ENCODE results near the gene RPS17. TPM values are rescaled to one million over a fixed set of nuclear protein-coding genes. Genes with fewer than 3 reads are reported as not detected.
"Not testable (repeated sequence)": the region's sequence is repeated elsewhere in the genome, so short reads cannot be mapped to it uniquely, and the experiment has no call there.

RPS17 gene
- total RNA-seq, 1 donor from 2014 or later, result 3,589 TPM

GRCh38 chr15:82531496-82532382 lies 8.5 kb downstream of the RPS17 start:
- Mint-ChIP-seq H3K4me3 (no peak overlapping the region), H3K9me3 (no peaks in the 10 kb centered on the region), H3K36me3 (peaks cover 20% of the 10 kb centered on the region), H3K27me3 (ENCODE audit: insufficient read depth, low read depth) (peaks cover 9% of the 10 kb centered on the region), H3K4me1 (peaks cover 3% of the 10 kb centered on the region), H3K27ac (no peak overlapping the region)
- Histone ChIP-seq H2AFZ (replicated peaks) (no peak overlapping the region), H3K9ac (no peak overlapping the region), H3F3A (ENCODE audit: low read depth) (peaks cover 23% of the 10 kb centered on the region), H3K4me3 (no peak overlapping the region), H3K79me2 (ENCODE audit: low read depth) (peaks cover 2% of the 10 kb centered on the region), H3K36me3 (peaks cover 3% of the 10 kb centered on the region), H3K27ac (no peak overlapping the region), H3K27me3 (peaks cover 4% of the 10 kb centered on the region), H3K4me2 (no peak overlapping the region), H3K4me1 (no peaks in the 10 kb centered on the region), H3K9me3 (ENCODE audit: low read depth) (no peaks in the 10 kb centered on the region), H4K20me1 (ENCODE audit: low read depth) (peaks cover 29% of the 10 kb centered on the region)
- TF ChIP-seq EZH2 (IDR thresholded peaks at IDR 0.05) (no peak), EZH2phosphoT487 (IDR thresholded peaks at IDR 0.05) (no peak), CTCF (IDR thresholded peaks at IDR 0.05) (no peak)
- DNase-seq (ENCODE audit: low spot score), result no peak

- Mint-ChIP-seq H3K27ac (peak overlapping the region; percentile 88), H3K36me3 (peaks cover 14% of the 10 kb centered on the region), H3K27me3 (ENCODE audit: insufficient read depth, low read depth) (peaks cover 7% of the 10 kb centered on the region), H3K4me1 (peaks cover 3% of the 10 kb centered on the region), H3K4me3 (peak overlapping the region; percentile 73), H3K9me3 (no peaks in the 10 kb centered on the region)
- no peaks in the 10 kb centered on the region for H3K9me3 ChIP-seq (ENCODE audit: low read depth)
- peaks cover 20% of the 10 kb centered on the region for H4K20me1 ChIP-seq (ENCODE audit: low read depth)
- peak; percentile 76 for DNase-seq (ENCODE audit: low spot score)
- H3K4me1 ChIP-seq, result no peaks in the 10 kb centered on the region
- TF ChIP-seq EZH2 (IDR thresholded peaks at IDR 0.05) (no peak), CTCF (IDR thresholded peaks at IDR 0.05) (peak; percentile 98)
- H3K4me3 ChIP-seq, result peak overlapping the region; percentile 39
- peaks cover 4% of the 10 kb centered on the region for H3K27me3 ChIP-seq
- H2AFZ ChIP-seq (replicated peaks), result peak overlapping the region; percentile 86
- H3K9ac ChIP-seq, result no peak overlapping the region
- H3K27ac ChIP-seq, result no peak overlapping the region
- peaks cover 3% of the 10 kb centered on the region for H3K36me3 ChIP-seq
- H3K4me2 ChIP-seq, result peak overlapping the region; percentile 72
- peaks cover 13% of the 10 kb centered on the region for H3F3A ChIP-seq (ENCODE audit: low read depth)
- H3K79me2 ChIP-seq (ENCODE audit: low read depth), result no peaks in the 10 kb centered on the region
These were observed 9.5 kb downstream of the RPS17 start for GRCh38 chr15:82530606-82531379.

- TF ChIP-seq CTCF (IDR thresholded peaks at IDR 0.05), result no peak
- TF ChIP-seq EZH2 (IDR thresholded peaks at IDR 0.05), result no peak
- TF ChIP-seq EZH2phosphoT487 (IDR thresholded peaks at IDR 0.05), result no peak
These were observed 10.3 kb downstream of the RPS17 start for GRCh38 chr15:82530006-82530405.

GRCh38 chr15:82513587-82513986 lies 26.7 kb downstream of the RPS17 start:
- H4K20me1 ChIP-seq (ENCODE audit: low read depth); H3K4me1 ChIP-seq; H3K9me3 Mint-ChIP-seq; H3K27ac ChIP-seq; H3K4me3 ChIP-seq; H3K4me2 ChIP-seq; H3F3A ChIP-seq (ENCODE audit: low read depth); H3K27ac Mint-ChIP-seq; DNase-seq (ENCODE audit: low spot score); H3K9ac ChIP-seq; H3K36me3 ChIP-seq; H3K4me1 Mint-ChIP-seq; H3K36me3 Mint-ChIP-seq; H2AFZ ChIP-seq (replicated peaks); H3K9me3 ChIP-seq (ENCODE audit: low read depth); H3K27me3 Mint-ChIP-seq (ENCODE audit: insufficient read depth, low read depth); H3K4me3 Mint-ChIP-seq; H3K27me3 ChIP-seq; H3K79me2 ChIP-seq (ENCODE audit: low read depth): not testable (repeated sequence)

More at GRCh38 chr15:82530006-82530405, 10.3 kb downstream of the RPS17 start:
- Mint-ChIP-seq H3K27ac (no peak overlapping the region), H3K4me3 (no peak overlapping the region), H3K36me3 (peaks cover 9% of the 10 kb centered on the region), H3K4me1 (peaks cover 3% of the 10 kb centered on the region), H3K27me3 (ENCODE audit: insufficient read depth, low read depth) (peaks cover 7% of the 10 kb centered on the region), H3K9me3 (no peaks in the 10 kb centered on the region)
- H3K27me3 ChIP-seq, result peaks cover 4% of the 10 kb centered on the region
- no peak overlapping the region for H3K9ac ChIP-seq
- H3K27ac ChIP-seq, result no peak overlapping the region
- H3K9me3 ChIP-seq (ENCODE audit: low read depth), result no peaks in the 10 kb centered on the region
- peaks cover 3% of the 10 kb centered on the region for H3K36me3 ChIP-seq
- H3F3A ChIP-seq (ENCODE audit: low read depth), result peaks cover 8% of the 10 kb centered on the region
- H3K4me1 ChIP-seq, result no peaks in the 10 kb centered on the region
- no peak for DNase-seq (ENCODE audit: low spot score)
- no peak overlapping the region for H3K4me3 ChIP-seq
- H2AFZ ChIP-seq (replicated peaks), result no peak overlapping the region
- peaks cover 12% of the 10 kb centered on the region for H4K20me1 ChIP-seq (ENCODE audit: low read depth)
- no peak overlapping the region for H3K4me2 ChIP-seq
- H3K79me2 ChIP-seq (ENCODE audit: low read depth), result no peaks in the 10 kb centered on the region

- H3F3A ChIP-seq (ENCODE audit: low read depth); H3K9me3 ChIP-seq (ENCODE audit: low read depth); H3K27me3 Mint-ChIP-seq (ENCODE audit: insufficient read depth, low read depth); H3K9ac ChIP-seq; DNase-seq (ENCODE audit: low spot score); H3K27ac ChIP-seq; H3K27ac Mint-ChIP-seq; H3K4me1 ChIP-seq; H3K4me1 Mint-ChIP-seq; H3K36me3 Mint-ChIP-seq; H3K27me3 ChIP-seq; H3K36me3 ChIP-seq; H3K4me2 ChIP-seq; H3K9me3 Mint-ChIP-seq; H3K4me3 Mint-ChIP-seq; H3K4me3 ChIP-seq; H2AFZ ChIP-seq (replicated peaks): not testable (repeated sequence)
- H3K79me2 ChIP-seq (ENCODE audit: low read depth), result peaks cover 15% of the 10 kb centered on the region
- H4K20me1 ChIP-seq (ENCODE audit: low read depth), result peaks cover 15% of the 10 kb centered on the region
These were observed 32.6 kb downstream of the RPS17 start for GRCh38 chr15:82507693-82508092.
